NCI-H1436 (cell line): ENCODE data around the gene PCDH1.
A peak's percentile ranks its signal among the peaks of the same experiment; 100 is the strongest.

Source experiments
- DNase-seq: peaks from one replicate; lab custom pipeline; 2025; lab: John Stamatoyannopoulos, UW

Gene PCDH1

DNA sequence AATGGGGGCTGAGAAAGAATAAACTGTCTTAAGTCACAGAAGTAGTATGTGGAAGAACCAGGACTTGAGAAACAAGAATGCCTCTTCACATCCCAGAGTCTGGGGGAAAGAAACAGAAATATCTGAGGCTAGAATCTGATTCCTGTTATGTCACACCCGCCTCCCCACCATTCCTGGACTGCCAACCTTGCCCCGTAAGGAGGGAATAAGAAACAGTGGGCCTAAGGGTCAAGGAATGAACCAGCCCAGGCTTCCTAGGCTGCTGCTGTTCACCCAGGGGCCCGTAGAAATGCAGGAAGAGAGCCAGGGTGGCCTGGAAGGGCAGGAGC is 4.3 kb downstream of the PCDH1 start:
- no peak for DNase-seq

DNA sequence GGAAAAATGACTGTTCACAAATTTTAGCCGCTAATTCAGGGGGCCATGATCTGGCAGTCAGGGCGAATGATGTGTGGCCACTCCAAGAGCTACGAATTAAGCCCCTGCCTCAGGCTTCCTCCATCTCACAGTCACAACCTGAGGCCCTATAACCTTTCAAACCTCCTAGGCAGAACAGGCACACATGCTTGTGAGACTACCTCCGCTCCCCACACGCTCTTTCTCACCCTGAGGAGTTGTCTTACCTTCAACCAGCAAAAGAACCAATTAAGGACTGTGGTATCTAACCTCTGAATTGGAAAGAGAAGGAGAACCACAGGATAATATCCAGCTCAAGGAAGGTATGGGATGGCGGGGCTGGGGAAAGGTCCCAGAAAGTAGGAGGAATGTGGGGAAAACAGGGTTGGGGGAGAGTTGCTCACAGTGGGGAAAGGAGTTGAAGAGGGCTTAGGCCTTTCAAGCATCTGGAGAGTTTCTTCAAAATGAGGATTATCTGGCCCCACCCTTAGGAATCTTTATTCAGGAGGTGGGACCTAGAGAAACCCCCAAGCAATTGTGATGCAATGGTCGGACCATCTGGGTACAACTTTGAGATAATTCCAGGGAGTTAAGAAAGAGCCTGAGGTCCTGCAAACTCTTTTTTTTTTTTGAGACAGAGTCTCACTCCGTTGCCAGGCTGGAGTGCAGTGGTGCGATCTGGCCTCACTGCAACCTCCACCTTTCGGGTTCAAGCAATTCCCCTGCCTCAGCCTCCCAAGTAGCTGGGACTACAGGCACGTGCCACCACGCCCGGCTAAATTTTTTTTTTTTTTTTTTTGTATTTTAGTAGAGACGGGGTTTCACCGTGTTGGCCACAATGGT is 5.5 kb downstream of the PCDH1 start:
- no peak for DNase-seq

DNA sequence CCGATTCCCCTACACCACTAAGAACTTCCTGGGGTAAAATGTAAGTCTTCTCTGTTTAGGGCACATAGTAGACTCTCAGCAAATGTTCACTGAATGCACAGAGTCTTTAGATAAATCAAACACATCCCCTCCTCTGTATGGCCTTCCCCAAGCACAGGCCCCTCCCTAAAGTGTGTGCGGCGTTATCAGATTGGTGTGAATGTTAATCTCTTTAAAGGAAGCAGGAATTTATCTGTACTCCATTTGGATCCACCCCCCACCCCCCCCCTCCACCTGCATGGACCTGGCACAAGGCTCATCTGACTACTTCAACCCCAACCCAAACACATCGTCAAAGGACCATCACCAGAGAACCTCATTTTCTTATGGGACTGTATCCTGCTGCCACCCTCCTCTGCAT is 6.3 kb downstream of the PCDH1 start:
- no peak for DNase-seq

DNA sequence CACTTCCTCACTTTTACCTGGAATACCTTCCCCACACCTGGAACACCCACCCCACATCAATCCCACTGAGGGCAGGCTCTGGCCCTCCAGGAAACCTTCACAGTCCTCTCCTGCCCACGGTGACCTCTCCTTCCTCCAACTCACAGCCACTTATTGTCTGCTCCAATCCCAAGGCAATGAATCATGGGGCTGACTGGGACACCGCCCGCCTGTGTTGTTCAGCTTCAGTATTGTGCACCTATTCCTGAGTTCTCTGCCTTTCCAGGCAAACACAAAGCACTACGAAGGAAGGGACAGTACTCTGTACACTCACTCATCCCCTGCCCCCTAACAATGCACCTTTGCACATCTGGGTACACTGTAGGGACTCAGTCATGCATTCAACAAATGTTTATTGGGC is 7.3 kb downstream of the PCDH1 start:
- no peak for DNase-seq

DNA sequence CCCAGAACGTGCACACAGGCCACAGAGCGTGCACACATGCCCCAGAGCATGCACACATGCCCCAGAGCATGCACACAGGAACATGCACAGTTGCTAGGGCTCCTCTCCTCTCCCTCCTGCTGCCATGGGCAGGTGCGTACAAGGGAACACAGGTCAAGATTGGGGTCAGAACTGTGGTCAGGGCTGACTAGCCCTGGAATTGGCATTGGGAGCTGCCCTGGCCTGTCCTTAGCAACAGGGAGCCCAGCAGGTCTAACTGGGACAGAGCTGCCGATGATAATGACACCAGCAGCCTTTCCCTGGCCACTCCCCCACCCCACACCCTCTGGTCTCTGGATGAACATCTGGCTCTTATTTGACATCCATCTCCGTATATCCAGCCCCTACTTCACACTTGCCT is 8.0 kb downstream of the PCDH1 start:
- DNase-seq, result no peak

DNA sequence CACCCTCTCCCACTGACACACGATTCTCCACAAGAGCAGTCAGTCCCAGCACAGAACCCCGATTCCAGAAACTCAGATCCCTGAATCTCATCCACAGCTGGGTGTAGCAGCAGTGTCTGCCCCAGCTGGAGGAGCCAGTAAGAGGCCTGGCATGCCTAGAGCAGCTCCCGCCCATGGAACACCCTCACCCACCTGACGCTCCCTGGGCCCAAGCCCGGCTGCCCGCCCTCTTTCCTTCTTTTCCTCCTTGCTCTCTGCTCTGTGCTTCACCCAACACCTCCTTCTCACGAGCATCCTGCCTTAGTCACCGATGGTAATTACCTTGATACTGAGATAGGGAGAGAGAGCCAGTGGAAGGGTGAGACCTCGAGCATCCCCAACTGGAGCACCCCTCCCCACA is 8.7 kb downstream of the PCDH1 start:
- no peak for DNase-seq

DNA sequence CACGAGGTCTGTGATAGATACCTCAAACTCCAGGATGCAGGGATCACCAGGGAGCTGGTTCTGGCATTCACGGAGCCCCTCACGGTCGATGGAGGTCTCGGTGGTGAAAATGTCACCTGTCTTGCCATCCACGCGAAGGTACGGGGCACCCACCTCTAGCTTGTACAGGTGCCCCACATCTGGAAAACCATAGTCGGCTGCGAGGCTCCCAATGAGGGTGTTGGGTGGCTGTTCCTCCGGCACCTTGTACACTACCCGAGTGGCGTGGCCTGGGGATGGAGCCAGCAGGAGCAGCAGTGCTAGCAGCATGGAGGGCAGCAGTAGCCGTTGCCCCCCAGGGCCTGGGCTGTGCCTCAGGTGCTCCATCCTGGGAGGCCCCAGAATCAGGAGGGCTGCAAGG is 9.2 kb downstream of the PCDH1 start:
- DNase-seq, result no peak

DNA sequence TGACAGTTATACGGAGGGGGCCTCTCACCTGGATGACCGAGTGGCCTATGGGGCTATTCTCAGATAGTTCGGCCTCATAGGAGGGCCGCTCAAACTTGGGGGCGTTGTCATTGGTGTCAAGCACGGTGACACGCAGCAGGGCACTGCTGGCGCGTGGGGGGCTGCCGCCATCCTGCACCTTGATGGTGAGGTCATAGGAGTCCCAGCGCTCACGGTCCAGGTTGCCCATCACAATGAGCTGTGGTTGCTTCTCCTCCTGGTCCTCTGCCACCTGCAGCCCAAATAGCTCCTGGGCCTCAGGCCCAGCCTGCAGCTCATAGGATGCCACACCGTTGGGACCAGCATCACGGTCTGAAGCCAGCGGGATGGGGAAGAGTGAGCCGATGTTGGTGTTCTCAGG is 9.7 kb downstream of the PCDH1 start:
- no peak for DNase-seq

DNA sequence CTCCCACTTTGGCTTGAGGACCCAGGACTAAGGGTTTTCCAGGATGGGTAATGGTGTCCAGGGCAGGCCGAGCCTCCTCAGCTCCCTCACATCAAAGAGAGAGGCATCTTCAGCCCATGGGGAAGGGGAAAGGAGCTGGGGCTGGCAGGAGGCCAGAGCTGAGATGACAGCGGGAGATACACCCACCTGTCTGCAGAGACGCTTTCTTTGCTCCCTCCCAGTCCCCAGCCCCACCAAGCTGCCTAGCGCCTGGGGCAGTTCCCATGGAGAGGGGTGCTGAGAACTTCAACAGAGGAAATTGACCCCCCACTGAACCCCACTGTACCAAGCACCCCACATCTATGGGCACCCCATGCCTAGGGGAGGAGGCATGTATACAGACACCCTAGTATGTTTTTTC is 10.6 kb downstream of the PCDH1 start:
- no peak for DNase-seq

DNA sequence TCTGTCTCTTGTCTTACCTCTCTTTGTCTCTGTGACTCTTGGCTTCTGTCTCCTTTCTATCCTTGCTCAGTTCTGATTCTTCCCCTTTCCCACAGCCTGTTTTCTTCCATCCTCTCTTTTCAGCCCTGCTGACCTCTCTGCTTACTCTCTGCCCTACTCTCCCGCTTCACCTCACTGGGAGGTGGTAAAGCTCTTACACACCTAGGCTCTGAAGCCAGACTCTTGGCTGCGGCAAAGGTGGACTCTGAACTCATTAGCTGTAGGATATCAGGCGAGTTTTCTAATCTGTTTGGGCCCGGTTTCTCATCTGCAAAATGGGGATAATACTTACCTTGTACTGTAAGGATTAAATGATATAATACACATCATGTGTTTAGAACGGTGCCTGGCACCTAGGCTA is 11.1 kb downstream of the PCDH1 start:
- no peak for DNase-seq

DNA sequence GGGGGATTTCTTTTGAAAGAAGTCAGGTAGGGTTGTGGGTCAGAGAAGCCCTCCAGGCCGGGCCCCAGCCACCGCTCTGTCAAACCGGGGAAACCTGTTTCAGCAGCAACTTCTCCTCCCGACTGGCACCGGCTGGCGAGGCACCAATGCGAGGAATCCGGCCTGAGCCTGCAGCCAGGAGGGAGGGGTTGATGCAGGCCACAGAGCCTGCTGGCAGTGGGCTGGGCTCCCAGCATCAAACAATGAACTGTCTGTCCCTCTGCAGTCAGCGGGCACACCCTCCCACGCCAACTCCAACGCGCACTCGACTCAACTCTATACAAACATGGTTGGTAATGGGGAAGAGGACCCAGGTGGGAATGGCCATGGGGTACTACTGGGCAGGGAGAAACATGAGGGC is 12.1 kb downstream of the PCDH1 start:
- no peak for DNase-seq

DNA sequence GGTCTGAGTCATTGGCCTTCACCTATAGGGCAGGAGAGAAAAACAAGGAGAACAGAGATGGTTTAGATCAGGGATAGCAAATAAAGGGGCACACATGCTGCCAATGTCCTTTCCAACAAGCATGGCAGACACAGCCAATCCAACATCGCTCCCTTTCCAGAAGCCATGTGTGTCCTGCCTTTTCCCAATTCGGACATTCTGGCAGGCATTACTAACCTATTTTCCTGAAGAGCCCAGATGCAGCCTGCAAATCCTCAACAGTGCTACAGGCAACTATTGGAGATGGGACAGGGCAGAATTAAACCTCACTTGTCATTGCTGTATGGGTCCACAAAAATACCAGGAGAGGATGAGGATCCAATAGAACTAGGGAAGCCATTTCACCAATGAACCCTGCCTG is 12.8 kb downstream of the PCDH1 start:
- no peak for DNase-seq

DNA sequence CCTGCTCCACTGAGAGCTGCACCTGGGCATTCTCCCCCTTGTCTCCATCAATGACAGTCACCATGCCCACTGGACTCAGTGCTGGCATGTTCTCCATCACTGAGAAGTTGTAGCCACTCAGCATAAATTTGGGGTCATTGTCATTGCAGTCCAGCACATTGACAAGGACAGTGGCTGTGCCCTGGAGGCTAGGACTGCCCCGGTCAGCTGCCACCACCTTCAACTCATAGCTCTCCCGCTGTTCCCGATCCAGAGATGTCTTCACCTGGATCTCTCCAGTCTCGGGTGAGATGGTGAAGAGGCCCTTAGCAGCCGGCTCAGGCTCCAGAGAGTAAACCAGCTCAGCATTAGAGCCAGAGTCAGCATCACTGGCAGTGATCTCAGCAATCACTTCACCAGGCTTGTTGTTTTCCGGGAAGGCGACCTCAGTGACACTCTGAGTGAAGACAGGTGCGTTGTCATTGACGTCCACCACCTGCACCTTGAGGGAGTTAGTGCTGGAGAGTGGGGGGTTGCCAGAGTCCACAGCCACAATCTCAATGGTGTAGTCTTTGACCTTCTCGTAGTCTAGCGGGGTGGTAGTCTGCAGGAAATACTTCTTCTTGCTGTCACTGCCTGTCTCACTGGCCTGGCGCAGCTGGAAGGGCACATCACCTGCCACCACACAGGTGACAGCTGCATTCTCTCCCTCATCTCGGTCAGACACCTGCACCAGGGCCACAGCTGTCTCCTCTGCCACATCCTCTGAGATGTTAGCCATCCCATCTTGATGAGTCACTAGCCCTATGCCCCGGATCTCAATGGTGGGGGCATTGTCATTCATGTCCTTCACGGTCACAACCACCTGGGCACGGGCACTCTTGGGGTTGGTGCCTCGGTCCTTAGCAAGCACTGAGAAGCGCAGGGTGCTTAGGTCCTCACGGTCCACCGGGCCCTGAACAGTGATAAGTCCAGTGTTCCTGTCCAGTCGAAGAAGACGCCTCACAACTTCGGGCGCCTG is 13.5 kb downstream of the PCDH1 start:
- DNase-seq, result no peak

DNA sequence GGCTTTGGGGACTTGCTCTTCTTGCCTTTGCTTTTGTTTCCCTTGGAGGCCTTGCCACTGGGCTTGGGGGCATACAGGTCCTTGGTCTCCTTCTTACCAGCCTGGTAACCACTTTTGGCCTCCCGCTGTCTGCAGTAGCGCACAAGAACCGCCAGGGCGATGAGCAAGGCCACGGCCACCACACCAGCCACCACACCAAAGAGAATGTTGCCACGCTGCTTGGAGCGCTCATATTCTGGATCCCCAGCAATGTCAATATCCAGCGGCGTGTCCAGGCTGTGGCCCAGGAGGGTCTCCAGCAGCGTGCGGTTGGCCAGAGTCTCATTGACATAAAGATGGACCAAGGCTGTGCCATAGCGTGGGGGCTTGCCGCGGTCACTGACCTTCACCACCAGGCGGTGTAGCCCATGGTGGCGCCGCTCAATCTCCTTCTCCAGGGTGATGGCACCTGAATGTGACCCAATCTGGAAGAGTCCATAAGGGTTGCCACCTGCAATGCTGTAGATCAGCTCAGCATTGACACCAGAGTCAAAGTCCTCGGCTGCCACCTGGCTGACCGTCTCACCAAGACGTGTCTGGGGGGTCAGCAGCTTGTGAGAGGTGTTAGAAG is 14.5 kb downstream of the PCDH1 start:
- DNase-seq, result no peak

DNA sequence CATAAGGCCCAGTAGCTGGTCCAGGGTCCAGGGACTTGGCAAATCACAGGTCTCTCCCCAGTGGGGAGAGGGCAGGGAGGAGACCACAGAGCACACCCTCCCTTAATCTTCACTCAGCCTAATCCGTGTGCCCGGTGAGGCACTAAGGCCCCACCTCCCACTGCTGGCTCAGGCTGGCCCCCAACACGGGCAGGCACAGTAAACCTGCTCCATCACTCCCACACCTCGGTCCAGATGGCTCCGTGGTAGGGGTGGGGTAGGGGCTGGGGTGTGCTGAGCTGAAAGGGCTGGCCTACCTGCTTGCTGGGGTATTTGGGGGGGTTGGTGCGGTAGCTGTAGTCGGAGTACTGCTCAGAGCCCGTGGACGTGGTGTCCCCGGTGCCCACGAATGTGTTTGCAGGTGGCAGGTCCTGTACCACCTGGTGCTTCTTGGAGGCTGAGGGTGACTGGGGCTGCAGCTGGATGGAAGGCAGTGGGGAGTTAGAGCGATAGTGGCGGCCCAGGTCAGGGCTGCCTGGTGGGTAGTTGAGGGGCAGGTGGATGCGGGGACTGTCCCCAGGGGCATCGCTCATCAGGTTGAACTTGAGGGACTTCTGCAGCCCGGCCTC is 15.2 kb downstream of the PCDH1 start:
- no peak for DNase-seq

DNA sequence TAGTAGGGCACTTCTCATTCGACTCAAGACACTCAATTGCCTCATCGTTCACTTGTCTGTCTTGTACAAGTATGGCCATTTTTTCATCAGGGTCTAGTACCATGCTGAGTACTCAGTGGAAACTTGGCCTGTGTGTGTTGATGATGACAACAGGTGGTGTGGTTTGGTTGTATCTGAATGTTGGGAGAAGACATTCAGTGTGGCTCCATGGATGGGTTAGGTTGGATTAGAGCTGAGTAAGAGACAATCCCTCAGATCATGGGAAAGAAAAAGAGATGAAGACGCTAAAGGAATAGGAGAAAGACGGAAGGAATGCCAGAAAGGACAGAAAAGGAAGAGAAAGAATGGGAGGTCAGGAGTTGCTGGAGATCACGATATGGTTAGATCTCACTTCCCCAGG is 17.0 kb downstream of the PCDH1 start:
- DNase-seq, result no peak

DNA sequence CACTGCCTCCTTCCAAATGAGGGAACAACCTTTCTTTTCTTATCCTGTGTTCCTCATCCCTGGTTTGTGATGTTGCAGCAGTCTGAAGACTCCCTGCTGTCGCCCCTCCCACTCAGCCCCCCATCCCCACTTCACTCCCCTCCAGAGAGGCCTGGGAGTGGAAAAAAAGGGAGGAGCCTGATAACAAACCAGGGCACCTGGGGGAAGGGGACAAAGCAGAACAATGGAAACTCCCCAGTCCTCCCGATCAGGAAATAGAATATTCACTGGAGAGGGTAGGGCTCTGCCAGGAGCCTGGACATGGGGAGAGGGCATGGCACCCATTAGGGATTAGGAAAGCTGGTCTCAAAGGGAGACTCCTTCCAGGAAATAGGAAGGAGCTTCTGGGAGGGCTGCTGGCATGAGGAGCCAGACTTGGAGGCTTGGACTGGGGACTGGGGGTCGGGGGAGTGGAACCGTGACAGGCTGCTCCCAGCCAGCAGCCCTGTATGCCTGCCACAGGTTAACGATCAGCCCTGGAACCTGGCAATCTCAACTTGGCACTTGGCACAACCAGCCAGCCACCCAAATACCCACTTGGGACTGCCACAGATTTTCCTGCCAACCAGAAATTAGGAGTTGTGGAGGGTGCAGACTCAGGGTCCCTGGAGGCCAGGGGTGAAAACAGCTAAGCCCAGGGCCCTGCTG is 20.0 kb downstream of the PCDH1 start:
- DNase-seq, result peak; percentile 53

DNA sequence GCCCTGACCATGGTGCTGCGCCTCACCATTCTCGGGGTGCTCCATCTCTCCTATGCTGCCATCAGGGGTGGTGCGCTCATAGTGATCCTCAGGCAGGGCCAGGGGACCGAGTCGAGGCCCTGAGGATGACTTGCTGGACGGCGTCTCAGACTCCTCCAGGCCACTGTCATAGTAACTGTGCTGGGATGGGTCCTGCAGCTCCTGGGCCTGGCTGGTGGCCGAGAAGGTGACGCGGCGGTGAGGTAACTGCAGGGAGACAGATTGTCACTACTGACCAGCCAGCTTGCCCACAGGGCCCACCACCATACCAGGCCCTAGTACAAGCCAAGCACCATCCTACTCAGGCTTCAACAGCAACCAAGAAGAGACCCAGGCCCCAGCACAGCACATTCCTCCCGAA is 21.0 kb downstream of the PCDH1 start:
- no peak for DNase-seq

DNA sequence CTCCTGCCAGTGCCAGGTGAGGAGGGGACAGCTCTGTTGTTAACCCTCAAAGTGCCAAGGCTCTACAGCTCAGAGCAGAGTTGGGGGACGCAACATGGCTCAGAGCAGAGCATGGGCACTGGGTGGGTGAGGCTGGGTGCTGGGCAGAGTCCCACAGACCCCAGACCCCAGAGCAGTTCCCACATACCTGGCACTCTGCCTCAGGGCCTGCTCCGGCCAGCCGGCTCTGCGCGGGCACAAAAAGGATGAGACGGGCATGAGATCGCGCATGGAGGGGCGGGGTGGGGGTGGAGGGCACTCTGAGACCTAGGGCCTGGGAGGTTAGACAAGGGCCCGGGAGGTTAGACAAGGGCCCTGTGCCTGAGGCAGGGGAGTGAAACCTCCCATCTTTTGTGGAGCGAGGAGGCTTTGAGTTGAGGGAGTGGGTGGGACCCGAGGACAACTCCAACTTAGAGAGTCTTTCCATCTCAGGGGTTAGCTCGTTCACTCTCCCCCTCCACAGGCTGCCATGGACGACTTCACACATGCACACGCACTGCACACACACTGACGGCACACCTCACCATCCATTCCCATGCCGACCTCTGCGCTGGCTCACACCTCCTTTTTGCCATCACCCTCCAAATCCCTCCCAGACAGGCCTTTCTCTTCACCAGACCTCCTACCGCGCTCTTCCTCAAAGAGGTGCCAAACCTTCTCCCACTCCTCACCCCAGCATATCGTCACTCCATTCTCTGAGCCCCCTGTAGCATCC is 22.0 kb downstream of the PCDH1 start:
- DNase-seq, result no peak

DNA sequence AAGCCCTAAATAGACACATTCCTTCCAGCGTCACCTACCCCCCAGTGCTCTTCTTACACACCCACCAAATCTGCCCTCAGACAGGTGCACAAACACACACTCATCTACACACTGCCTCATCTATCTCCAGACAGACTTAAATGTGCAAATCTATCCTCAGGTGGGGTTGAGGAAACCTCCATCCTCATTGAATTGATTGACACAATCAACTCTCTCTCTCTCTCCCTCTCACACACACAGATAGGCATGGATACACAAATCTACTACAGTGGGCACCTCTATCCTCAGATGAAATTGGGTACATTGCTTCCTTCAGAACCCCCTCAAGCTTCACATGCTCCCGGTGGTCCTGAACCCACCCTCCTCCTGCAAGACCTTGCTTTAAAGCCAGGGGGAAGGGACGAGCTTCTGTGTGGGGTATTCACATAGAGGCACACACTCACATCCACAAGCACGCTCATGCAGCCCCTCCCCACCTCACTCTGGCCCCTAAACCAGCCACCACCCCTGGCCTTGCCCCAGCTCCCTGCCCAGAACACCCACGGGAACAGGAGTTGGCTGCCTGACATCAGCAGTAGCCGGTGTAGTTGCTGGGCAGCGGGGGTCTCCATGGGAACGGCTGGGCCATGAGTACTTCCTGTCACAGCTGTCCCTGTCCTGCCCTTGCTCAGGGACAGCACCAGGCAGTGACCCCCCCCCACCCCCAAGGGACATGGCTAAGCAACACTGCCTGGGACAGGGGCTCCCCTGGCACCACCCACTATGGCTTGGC is 22.8 kb downstream of the PCDH1 start:
- DNase-seq, result peak; percentile 79
